Measurements from ENCODE around the gene ANLN.

DNA sequence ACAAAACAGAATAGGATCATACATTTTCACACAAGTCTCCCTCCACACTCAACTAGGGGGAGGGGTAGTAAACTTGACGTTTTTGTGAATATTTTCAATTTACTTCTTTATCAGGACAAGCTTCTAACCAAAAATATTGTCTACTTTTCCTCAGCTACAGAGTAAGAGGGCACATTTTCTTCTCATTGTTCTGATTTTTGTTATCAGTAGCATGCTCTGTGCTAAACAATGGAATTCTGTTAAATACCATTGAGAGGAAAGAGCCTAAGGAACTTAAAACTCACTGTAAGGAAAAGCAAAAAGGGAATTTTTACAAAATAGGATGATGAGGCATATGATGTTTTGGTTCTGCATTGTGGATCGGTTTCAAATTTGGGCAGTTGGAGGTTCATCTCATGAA lies 41.2 kb downstream of the ANLN start:
- TF ChIP-seq, protein P1, sequence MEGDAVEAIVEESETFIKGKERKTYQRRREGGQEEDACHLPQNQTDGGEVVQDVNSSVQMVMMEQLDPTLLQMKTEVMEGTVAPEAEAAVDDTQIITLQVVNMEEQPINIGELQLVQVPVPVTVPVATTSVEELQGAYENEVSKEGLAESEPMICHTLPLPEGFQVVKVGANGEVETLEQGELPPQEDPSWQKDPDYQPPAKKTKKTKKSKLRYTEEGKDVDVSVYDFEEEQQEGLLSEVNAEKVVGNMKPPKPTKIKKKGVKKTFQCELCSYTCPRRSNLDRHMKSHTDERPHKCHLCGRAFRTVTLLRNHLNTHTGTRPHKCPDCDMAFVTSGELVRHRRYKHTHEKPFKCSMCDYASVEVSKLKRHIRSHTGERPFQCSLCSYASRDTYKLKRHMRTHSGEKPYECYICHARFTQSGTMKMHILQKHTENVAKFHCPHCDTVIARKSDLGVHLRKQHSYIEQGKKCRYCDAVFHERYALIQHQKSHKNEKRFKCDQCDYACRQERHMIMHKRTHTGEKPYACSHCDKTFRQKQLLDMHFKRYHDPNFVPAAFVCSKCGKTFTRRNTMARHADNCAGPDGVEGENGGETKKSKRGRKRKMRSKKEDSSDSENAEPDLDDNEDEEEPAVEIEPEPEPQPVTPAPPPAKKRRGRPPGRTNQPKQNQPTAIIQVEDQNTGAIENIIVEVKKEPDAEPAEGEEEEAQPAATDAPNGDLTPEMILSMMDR (tag by site-specific recombination; IDR thresholded peaks at IDR 0.05), result no peak
- no peak for TF ChIP-seq ZNF404 (tag by site-specific recombination; IDR thresholded peaks at IDR 0.05)
- no peak for TF ChIP-seq ZNF37A (tag by site-specific recombination; IDR thresholded peaks at IDR 0.05)
- no peak for TF ChIP-seq ZNF76 (tag by site-specific recombination; IDR thresholded peaks at IDR 0.05; ENCODE audit: borderline replicate concordance, low read depth)
- no peak for TF ChIP-seq TCF7L2 (IDR thresholded peaks at IDR 0.05; ENCODE audit: borderline replicate concordance, low read depth, low read length)

Data from HEK293 (cell line).